ENCODE measurements around the gene NMNAT1.
A peak's percentile ranks its signal among the peaks of the same experiment; 100 is the strongest.
"Not testable (repeated sequence)": the region's sequence is repeated elsewhere in the genome, so short reads cannot be mapped to it uniquely, and the experiment has no call there.

The NMNAT1 gene

GRCh38 chr1:9922342-9922741 is 20.9 kb upstream of the NMNAT1 start:
- DNase-seq = no peak

DNA sequence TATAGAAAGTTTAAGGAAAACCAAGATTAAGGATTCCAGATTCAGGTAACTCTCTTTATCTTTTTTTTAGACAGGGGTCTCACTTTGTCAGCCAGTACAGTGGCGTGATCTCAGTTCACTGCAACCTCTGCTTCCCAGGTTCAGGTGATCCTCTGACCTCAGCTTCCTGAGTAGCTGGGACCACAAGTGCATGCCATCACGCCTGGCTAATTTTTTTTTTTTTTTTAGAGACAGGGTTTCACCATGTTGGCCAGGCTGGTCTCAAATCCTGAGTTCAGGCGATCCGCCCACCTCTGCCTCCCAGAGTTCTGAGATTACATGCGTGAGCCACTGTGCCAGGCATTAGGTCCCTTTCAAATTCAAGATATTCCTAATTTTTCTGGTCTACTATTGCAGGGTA is 16.0 kb upstream of the NMNAT1 start:
- no peak for DNase-seq

DNA sequence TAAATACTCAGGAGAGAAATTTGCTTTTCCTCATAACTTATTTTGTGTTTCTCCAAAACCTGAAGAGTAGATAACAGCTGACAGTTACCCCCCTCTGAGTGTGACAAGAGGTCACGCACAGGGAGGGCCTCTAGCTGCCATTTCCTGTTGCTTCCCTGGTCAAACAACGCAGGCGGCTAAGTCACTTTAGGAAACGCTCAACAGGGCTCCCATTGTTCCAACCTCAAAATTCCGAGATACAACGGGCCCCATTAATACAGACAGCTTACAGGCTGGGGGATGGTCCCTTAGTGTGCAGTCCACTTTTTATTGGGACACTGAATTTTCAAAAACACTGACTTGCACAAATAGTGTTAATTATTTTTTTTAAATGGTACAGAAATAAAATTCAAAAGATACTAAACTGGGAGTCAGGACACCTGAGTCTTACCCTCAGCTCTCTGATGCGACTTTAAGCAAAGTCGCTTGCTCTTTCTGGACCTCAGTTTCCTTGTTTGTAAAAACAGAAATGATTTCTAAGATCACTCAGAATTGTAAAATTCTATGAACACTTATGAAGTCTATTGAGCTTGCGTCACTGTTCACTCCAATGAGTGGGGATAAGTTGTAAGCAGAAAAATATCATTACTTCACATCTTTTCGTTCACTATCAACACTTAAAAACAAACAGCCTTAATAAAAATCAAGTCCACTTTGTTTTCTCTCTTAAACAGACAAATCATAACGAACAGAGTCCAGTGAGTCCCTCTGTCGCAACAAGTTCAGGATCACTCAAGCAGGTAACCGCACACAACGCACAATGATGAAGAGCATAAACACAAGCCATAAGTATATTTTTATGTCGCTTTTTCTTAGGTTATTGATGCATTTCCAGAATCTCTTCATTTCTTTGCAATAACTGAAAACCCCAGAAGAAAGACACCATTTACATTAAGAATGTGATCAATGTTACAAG is 13.6 kb upstream of the NMNAT1 start:
- peak; percentile 63 for DNase-seq

DNA sequence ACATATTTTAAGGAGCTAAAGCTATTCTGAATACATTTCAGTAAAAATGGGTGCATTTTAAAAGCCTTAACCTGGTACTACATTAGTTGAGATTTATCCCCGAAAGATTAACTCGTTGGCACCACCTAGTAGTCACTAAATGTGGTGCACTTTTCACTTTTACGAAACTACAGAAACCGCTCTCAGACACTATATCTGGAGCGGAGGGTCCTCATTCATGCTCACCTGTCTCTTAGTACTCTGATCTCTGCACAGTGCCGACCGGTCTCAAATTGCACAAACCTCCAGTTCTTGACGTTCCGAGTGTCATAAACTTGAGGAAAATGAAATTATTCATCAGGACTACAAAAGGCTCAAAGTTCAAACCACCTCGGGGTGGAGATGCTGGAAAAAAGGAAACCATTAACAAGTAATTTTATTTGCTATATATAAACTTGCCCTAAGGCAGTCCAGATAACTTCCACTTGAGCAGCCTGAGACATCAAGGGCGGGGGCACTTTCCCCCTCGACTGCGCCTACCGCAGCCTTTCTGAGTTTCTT is 806 bp upstream of the NMNAT1 start:
- peak; percentile 65 for DNase-seq

- DNase-seq = no peak
Observed at GRCh38 chr1:9946315-9946714, 3.0 kb downstream of the NMNAT1 start.

GRCh38 chr1:9957726-9958125 is 14.5 kb downstream of the NMNAT1 start:
- no peak for DNase-seq

- DNase-seq = no peak
Observed at GRCh38 chr1:9960011-9960410, 16.7 kb downstream of the NMNAT1 start.

DNA sequence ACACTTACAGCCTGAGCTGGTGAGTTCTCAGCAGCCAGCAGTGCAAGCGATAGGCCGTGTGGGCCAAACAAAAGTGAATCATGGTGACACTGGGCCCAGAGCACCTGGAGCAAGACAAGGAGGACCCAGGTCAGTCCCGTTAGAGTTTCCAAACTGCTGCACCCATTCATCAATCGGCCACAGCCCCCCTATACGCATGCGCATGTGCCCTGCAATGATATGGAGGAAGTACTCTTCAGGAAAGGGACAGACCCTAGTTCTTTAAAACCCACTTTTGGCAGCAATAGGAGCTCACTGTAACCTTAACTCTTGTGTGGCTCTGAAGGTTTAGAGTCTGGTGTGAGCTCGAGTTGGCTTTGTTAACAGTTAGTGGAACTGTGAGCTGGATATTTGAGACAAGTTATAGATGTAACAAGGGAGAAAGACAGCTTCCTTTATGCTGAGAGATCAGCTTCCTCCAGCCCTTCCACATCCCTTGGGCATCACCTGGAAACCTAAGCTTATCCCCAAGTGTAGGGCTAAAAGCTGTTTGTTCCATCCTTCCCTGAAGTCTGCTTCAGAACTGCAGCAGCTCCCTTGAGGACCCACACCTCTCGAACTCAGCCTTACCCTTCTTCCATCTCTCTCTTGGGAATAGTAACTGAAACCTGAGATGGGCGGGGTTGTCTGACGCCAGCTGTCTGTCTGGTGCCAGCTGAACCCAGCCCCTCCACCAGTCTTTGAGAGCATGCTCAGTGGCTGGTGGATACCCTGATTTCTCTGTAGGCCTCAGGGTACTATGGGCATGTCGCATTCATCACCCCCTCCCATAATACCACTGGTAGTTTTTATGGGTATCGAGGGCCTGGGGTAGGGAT is 17.7 kb downstream of the NMNAT1 start:
- DNase-seq = peak; percentile 96

DNA sequence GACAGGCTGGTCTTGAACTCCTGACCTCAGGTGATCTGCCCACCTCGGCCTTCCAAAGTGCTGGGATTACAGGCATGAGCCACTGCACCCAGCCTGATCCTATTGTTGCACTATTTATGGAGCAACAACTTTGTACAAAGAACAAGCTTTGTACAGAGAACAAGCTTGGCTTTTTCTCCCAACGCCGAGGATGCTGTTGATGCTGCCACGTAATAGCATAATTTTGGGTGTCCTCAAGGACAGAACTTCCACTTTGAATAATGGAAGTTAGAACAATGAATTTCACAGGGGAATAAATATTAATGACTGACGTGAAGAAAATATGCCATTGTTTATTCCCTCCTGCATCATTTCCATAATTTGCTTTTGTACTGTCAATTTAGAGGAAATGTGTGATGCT is 41.0 kb downstream of the NMNAT1 start:
- DNase-seq = no peak

DNA sequence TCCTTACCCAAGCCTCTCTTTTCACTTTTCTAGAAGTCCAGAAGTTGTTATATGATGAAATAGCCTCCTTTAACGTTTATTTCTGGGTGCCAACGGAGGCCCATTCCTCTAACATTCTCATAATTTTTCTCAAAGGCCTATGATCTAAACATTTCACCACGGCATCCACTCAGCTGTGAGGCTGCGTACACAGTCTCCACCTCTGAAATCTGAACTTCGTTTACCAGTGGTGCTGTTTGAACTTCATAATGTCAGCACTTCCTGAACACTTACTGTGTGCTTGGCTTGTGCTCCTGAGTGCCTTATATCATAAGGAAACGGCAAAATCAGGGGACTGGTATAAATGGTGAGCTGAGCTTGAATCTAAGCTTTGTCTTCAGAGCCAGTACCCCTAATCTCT is 41.7 kb downstream of the NMNAT1 start:
- DNase-seq = peak; percentile 49

- no peak for DNase-seq
Observed at GRCh38 chr1:9989773-9990172, 46.5 kb downstream of the NMNAT1 start.

- DNase-seq = no peak
Observed at GRCh38 chr1:9990944-9991343, 47.7 kb downstream of the NMNAT1 start.

DNA sequence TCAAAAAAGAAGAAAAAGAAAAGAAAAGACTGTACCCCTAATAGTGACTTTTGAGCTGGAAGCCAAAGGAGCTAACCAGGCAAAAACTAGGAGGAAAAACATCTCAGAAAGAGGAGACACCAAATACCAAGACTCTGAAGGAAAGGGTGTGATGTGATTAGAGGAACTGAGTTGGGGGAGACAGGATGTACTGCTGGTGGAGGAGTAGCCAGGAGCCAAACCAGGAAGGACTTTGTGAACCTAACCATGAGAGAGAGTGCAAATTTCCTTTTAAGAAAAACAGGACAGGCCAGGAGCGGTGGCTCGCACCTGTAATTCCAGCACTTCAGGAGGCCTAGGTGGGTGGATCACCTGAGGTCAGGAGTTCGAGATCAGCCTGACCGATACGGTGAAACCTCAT is 49.6 kb downstream of the NMNAT1 start:
- no peak for DNase-seq

GRCh38 chr1:9993561-9994075 is 50.3 kb downstream of the NMNAT1 start:
- no peak for DNase-seq

GRCh38 chr1:9996624-9997582 is 53.6 kb downstream of the NMNAT1 start, which contains the start of gene RBP7:
Gene RBP7, plus strand, starts transcription at chr1:9997228. Its CDS starts 31 bp downstream, at chr1:9997259.
- DNase-seq = peak; percentile 64

DNA sequence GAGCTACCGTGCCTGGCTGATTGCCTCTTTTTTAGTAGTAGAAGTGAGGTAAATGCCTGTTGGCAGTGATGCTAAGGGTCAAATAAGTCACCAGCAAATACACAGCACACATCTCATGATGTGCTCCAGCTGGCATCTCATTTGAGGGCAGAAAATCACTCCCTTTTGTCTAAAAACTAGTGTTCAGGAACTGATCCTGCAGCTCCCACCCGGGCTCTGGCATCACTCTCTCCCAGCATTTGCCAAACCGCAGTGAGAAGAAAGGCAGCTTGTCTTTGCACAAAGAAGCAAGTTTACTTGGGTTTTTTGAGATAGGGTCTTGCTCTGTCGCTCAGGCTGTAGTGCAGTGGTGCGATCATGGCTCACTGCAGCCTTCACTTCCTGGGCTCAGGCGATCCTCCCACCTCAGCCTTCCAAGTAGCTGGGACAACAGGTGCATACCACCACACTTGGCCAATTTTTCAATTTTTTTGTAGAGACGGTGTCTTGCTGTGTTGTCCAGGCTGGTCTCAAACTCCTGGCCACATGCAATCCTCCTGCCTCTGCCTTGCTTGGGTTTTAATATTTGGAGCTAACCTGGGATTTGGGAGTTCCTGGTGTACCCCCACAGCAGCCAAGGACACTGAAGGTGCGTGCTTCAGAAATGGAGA is 57.9 kb downstream of the NMNAT1 start:
- DNase-seq = no peak

GRCh38 chr1:10005248-10005647 is 62.0 kb downstream of the NMNAT1 start:
- DNase-seq = not testable (repeated sequence)

GRCh38 chr1:10007169-10007568 is 63.9 kb downstream of the NMNAT1 start:
- no peak for DNase-seq

GRCh38 chr1:10014016-10014415 is 70.7 kb downstream of the NMNAT1 start:
- no peak for DNase-seq

DNA sequence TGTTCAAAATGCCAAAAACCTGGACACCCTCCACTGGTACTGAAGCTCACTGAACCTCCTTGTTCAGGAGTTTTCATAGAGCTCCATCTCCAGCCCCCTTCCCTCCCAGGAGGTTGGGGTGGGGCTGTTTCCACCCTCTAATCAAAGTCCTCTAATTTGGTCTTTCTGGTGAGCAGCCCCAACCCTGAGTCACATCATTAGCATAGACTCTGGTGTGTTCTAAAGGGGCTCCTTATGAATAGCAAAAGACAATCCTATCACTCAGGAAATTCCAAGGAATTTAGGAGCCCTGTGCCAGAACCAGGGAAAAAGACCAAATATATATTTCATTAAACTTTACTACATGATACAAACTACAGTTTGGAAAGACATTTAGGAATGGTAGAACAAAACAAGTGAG is 76.3 kb downstream of the NMNAT1 start:
- no peak for DNase-seq

- DNase-seq = no peak
Observed at GRCh38 chr1:10020086-10020485, 76.8 kb downstream of the NMNAT1 start.
